COR-L47 (cell line): ENCODE measurements around the gene KIF13A.
"Not testable (repeated sequence)": the region's sequence is repeated elsewhere in the genome, so short reads cannot be mapped to it uniquely, and the experiment has no call there.

Experiments used
- DNase-seq: peaks from one replicate; lab custom pipeline; 2025; lab: John Stamatoyannopoulos, UW

KIF13A gene

DNA sequence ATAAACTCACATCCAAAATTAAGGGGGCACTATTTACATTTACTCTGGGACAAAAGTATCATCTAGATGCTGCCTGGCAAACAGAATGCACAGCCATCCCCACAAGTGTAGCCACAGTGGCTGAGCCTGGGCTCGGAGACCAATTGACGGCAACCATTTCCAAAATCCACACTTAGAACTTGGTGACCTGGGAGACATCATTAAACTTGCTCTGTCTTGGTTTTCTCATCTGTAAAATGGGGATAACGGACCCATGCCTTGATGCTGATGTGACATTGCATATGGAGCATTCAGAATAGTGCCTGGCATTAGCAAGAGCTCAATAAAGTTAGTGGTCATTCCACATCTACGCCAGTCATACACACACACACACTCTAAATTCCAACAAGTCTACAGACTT, 140.7 kb downstream of the KIF13A start:
- DNase-seq = no peak

DNA sequence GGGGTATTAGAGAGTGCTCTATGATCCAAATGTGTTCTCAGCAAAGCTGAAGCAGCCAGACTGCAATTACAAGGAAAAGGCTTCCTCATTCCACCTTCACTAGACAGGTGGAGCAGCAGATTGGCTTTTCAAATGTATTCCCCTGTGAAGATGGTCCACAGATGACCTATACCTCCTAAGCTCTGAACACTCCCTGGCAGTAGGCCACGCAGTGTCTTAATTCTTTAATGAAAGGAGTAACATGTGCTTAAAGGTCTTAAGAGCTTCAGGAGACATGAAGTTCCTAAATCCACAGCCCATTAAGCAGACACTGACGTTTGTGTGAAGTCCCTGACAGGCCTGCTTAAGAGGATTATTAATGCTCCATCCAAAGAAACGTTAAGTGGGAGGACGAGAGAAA, 141.8 kb downstream of the KIF13A start:
- DNase-seq = no peak

DNA sequence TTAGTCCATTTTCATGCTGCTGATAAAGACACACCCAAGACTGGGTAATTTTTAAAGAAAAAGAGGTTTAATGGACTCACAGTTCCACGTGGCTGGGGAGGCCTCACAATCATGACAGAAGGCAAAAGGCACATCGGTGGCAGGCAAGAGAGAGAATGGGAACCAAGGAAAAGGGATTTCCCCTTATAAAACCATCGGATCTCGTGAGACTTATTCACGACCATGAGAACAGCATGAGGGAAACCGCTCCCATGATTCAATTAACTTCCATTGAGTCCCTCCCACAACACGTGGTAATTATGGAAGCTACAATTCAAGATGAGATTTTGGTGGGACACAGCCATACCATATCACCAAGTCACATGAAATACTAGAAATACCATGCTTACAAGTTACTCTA, 142.5 kb downstream of the KIF13A start:
- not testable (repeated sequence) for DNase-seq

DNA sequence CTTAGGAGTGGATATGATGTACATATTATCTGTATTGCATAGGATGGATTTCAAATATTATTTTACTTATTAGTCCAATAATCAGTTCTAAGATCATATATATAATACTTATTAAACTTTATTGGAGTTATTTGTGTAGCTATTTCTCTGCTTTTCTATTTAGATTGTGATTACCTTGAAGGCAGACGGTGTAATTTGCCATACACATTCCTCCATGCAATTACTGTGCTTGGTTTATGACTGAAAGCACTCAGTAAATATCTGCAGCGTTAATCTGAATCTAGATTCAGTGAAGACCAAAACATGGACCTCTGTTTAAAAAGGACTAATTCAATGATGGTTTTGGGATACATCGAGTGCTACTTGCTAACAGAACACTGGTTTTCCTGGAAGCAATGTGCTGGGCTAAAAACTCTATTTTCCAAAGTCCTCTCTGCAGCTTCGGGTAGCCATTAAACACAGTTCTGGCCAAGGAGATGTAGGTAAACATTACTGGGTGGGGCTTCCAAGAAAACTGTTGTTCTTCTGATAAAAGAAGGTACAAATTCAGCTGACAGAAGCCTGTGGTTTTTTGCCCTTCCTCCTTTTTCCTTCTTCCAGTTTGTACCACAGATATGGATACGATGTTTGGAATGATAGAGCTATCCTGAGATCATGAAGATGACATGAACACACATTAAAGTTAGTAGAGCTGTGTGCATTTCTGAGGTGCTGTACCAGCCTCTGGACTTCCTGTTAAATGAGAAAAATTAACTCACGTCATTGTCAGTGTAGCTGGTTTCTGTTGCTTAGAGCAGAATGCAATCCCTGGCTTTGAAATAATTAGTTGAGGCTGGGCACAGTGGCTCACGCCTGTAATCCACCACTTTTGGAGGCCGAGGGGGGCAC, 144.3 kb downstream of the KIF13A start:
- DNase-seq = no peak

DNA sequence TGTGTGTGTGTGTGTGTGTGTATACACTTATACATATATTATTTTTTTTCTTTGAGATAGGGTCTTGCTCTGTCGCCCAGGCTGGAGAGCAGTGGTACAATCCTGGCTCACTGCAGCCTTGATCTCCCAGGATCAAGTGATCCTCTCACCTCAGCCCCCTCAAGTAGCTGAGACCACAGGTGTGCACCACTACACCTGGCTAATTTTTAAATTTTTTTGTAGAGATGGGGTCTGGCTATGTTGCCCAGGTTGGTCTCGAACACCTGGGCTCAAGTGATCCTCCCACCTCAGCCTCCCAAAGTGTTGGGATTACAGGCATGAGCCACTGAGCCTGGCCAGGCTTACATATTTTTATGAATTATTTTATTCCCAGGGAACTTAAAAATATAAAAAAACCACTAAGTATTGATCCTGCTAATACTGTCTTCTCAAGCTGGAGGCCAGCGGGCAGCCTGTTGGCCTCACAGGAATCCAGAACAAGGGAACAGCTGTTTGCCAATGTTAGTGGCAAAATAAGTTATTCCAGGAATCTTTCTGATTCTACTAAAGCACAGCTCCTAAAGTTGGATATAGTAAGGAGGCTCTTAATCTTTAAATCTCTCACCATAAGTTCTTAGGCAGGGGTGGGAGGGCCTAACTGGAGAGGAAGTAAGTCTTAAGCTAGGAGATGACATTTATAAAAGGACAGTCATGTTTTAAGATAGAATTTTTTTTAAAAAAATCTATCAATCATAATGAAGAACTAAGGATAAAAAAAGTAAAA, 145.2 kb downstream of the KIF13A start:
- DNase-seq = no peak

DNA sequence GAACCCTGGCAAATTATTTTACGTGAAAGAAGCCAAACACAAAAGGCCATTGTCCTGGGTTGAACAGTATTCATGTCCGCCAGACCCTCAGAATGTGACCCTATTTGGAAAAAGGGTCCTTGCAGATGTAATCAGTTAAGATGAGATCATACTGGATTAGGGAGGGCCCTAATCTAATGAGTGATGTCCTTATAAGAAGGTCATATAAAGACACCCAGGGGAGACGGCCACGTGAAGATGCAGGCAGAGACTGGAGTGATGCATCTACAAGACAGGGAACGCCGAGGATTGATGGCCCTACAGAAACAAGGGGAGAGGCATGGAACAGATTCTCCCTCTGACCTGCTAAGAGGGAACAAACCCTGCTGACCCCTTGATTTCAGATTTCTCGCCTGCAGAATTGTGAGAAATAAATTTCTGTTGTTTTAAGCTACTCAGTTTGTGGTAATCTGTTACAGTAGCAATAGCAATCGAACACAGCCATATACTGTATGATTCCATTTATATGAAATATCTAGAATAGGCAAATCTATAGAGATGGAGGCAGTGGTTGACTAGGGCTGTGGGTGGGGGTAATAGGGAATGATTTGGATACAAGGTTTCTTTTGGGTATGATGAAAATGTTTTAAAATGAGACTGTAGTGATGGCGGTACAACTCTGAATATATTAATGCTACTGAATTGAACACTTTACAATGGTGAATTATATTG, 147.8 kb downstream of the KIF13A start:
- DNase-seq = no peak

DNA sequence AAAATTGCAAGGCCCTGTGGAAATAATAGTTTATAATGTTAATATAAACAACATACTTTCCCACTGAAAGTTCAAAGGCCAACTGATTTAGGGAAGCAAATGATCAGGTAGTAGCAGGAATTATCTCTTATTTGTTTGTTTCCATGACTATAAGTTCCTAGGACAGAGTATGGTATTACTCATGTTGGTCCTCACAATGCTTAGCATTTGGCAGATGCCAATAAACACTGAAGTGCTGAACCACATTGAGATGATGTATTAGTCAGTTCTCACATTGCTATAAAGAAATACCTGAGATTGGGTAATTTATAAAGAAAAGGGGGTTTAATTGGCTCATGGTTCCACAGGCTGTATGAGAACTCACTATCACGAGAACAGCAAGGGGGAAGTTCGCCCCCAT, 151.1 kb downstream of the KIF13A start:
- DNase-seq = no peak

DNA sequence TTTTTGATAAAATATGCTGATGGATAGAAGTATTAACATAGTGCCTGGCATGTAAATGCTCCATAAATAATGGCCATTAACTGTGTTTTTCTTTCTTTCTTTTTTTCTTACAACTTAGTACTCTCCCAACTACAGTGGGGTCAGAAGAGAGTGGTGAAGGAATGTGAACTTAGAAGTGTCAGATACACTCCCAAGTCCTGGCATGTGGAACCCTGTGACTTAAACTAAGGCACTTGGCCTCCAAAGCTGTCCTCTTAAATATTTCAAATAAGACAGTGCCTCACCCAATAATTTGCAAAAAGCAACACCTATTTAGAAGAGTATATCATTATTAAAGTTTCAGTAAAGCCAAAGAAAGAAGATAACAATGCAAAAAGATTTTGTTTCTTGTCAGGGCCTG, 151.7 kb downstream of the KIF13A start:
- no peak for DNase-seq

DNA sequence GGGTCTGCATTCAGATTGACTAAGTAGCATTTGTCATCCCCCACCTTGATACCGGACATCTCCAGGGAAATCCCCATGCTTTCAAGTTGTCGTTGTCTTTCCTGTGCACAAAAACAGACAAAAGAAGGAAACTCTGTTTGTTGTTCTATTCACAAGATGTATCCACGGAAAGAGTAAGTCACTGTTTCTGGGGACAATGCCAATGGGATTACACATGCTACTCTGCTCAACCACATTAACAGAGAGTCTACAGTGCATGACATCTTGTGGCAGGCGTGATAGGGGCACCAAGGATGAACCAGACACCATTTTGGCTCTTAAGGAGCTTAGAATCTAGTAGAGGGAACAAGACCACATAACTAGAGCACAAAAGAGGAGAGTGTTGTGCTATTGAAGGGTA, 156.3 kb downstream of the KIF13A start:
- no peak for DNase-seq

DNA sequence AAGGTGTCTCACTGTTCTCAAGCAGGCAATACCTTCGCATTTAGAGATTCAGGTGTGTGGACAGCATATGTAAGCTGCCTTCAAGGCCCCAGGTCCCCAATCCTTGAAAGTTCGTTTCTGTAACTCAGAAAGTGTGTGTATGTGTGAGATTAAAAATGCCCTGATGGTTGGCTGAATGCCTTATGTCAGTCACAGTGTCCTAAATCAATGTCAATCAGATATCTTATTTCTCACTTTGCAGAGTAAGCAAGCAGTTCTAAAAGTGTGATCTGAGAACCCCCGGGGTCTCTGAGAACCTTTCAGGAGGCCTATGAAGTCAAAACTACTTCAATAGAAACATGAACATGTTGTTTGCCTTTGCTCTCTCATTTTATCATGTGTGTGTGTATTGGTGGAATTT, 157.5 kb downstream of the KIF13A start:
- DNase-seq = no peak

DNA sequence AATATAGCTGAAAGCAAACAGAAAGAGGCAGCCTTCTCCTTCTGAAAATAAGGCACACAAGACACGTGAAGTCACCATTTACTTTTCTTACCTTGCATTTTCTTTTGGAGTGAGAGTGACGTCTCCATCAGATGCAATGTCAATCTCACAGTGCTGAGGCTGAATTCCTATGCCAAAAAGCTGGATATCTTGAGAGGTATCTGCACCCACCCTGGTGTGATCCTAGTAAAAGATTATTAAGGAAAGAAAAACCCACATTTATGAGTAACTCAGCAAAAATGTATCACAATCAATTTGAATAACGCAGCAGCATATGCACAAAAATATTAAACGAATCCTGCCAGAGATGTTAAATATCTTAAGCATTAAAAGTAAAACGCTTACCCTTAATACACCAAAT, 159.3 kb downstream of the KIF13A start:
- DNase-seq = no peak

DNA sequence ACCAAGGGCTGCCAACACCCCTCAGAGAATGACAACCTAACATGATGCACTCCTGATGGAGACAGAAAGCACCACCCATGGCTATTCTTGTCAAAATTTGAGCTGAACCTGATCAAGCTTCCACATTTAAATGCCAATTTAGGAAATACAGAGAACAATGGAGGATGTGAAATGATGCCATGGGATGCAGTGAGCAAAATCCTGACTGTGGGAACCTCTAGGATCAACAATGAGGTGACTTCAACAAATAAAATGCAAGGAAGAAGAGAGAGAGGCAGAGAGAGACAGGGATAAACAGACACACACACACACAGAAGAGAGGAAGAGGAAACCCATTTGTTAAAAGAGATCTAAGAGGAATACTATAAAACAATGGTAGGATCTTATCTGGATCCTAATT, 161.1 kb downstream of the KIF13A start:
- DNase-seq = no peak

DNA sequence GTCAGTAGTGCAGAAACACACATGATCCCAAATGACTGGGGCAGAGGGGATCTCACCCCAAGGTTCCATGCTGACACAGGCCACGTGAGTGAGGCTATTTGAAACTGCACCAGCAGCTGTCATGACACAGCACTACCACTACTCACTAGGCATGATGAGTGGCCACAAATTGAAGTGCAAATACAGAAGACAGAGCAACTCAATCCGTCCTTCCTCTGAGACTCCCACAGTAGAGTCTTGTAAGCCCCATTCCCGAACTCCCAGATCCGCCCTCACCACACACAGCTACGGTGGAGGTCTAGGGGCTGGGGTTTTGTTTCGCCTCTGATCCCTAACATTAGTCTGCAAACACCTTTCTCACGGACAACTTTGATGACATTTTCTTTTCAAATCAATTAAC, 167.4 kb downstream of the KIF13A start:
- no peak for DNase-seq

DNA sequence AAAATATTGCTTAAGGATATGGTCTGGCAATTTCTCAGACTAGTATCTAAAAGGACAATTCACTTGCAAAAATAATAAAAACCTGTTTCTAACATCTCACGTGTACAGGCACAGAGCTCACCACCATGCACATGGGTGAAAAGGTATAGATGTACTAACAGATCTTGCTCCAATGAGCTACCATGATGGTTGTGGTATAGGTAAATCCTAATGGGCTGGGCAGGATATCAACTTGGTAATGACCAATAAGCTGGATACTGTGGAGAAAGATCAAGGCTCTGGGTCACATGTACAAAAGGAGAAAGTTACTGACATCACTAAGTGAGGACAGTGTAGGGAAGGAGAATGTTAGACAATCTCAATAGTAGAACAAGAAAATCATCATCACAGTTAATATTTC, 169.7 kb downstream of the KIF13A start:
- DNase-seq = no peak

DNA sequence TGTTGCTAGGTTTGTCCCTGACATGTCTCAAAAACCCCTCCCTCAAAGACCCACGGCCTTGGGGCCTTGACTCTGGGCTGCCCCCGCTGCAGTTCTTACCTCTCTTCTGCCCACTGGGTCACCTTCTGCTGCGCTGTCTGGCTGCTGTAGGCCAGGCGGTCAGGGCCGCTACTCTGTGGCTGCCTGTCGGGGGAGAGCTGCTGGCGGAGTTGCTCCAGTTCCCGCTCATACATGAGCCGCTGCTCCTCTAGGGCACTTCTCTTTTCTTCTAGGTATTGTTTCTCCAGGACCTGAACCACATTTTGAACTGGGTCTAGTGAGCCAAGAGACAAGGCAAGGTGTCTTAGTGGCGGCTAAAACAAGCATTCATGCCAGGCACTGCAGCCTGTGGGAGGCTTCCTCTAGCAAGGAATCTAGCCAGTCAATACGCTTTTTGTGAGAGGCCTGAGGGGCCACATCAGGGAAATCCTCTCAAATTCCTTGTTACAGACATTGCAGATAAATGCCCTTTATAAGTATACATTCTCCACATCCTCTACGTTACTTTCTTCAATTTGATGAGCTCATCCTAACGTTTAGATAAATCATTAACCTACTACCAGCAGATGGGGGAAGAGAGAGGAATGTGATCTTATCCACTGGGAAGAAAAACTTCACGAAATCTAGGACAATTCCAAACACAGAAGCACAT, 170.4 kb downstream of the KIF13A start:
- no peak for DNase-seq

DNA sequence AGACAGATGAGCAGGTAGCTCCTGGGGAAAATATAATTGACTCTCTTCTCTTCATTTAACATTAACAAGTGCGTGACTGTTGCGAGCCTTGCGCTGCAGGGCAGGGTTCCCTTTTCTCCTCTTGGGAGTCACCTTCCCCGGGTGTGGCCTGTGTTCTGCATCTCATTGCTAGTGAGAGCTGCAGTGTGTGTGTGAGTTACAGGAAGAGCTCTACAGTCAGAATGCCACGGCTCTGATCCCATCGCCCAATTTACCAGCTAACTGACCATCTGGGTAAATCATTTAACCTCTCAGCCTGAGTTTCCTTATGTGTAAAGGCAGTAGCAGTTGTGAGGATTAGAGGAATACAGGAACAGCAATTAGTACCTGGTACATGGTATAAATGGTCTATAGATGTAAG, 173.9 kb downstream of the KIF13A start:
- DNase-seq = no peak

DNA sequence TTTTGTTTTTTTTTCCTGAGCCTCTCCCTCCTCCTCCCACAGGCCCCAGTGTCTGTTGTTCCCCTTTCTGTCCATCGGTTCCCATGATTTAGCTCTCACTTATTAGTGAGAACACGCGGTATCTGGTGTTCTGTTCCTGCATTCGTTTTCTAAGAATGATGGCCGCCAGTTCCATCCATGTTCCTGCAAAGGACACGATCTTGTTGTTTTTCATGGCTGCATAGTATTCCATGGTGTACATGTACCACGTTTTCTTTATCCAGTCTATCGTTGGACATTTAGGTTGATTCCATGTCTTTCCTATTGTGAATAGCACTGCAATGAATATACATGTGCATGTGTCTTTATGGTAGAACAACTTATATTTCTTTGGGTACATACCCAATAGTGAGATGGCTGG, 175.1 kb downstream of the KIF13A start:
- no peak for DNase-seq

DNA sequence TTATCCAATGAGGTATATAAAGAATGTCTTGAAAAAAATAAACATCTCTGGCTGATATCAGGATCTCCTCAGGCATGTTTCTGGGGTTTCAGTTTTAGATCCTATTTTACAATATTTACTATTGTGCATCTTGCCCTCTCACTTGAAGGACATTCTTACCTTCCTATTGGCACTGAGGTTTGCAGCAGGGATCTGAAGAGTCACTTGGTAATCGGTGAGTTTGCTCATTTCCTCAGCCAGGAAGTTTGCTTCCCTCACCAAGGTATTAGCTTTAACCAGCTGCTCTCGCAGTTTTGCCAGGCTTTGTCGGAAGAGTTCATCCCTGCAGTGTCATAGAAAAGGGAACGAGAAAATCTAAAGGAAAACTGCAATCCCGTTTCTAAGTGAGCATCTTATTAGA, 178.8 kb downstream of the KIF13A start:
- DNase-seq = no peak

DNA sequence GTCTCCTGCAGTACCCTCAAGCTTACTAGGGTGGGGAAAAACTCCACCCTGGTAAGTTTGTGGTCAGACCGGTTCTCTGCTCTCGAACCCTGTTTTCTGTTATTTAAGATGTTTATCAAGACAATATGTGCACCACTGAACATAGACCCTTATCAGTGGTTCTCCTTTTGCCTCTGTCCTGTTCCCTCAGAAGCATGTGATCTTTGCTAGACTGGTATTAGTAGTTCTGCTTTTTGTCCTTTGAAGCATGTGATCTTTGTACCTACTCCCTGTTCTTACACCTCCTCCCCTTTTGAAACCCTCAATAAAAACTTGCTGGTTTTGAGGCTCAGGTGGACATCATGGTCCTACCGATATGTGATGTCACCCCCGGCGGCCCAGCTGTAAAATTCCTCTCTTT, 180.0 kb downstream of the KIF13A start:
- not testable (repeated sequence) for DNase-seq

DNA sequence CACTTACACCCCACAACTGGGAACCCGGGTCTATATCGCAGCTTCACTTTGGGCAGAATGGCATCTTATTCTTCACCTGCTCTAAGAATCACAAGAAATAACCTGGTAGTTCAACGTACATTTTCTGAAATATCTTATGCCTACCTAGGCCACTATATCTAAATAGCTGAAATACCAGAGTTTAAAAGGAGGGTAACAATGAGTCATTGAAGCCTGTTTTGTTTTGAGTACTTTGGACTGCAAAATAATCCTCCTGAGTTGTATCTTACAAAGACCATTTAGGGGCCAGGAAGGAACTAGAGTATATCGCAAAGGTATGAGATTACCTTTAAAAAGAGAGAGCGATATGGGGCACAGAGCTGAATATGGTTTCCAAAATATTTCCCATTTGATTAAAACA, 184.0 kb downstream of the KIF13A start:
- no peak for DNase-seq

DNA sequence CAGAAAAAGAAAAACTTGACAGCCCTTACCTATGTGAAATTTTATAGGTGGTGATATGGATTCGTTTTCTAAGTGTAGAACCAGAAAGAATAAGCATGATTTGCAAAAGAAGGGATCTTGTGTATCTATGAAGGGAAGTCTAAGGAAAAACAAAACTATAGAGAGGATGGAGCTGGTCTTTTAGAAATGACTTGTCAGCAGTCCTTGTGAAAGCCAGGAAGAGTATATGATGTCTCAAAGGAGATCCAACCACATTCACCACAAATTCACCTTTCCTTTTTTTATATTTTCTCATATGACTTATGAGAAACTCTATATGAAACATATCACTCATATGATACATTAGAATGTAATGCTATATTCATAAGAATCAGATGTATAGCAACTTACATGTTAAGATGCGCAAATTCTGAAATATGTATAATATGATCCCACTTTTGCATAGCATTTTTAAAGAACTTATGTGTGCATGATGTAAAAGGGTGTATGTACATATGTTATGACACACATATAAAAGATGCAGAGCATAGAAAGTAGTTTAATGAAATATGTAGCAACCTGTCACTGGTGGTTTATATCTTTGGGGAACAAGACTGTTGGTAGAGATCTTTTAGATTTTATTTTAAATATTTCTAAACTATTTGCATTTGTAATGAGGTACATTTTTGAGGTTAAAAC, 188.8 kb downstream of the KIF13A start:
- no peak for DNase-seq

DNA sequence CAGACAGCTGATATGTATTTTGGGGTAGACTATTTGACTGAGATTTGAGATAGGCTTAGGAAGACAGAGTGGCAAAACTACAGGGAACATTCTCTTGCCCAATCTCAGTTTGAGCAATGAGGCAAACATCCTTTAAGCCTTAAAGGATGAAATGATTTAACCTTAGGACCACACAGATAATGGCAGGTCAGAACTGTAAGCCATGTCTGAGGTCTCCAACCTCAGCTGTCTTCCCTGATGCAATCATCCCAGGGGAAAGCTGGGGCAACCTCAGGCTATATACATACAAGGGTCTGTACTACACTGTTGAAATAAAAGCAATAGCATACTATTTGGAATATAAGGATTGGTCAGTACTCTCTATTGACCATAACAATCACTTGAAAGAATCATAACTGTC, 196.9 kb downstream of the KIF13A start:
- no peak for DNase-seq
